ENCODE measurements around the gene DDR1.
"Not testable (repeated sequence)": the region's sequence is repeated elsewhere in the genome, so short reads cannot be mapped to it uniquely, and the experiment has no call there.

The DDR1 gene

DNA sequence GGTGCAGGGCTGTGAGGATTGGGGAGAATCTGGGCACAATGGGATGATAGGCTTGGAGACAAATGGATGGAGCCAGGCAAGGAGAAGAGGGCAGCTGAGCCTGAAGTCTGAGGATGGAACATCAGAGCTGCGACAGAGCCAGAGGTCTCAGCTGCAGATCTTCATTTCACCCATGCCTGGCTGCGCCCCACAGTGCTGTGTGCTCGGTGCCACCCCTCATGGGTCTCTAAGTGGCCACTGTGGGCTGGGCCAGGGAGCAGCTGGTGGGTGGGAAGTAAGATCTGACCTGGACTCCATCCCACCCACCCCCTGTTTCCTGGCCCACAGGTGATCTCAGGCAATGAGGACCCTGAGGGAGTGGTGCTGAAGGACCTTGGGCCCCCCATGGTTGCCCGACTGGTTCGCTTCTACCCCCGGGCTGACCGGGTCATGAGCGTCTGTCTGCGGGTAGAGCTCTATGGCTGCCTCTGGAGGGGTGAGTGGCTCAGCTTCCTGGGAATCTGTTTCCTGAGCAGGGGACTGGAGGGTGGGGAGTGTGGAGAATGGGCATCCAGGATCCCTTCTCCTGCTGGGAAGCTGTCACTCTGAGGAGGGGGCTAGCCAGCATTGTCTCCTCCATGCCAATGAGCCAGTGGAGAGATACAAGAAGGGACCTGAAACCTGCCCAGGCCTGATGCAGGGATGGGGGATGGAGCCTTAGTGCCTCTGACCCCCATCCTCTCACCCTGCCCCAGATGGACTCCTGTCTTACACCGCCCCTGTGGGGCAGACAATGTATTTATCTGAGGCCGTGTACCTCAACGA, 6.5 kb downstream of the DDR1 start:
- no peak for TF ChIP-seq ZNF274 (IDR thresholded peaks at IDR 0.05; ENCODE audit: low read depth, low read length)
- no peak overlapping the region for H3K4me3 ChIP-seq (ENCODE audit: low read length)

DNA sequence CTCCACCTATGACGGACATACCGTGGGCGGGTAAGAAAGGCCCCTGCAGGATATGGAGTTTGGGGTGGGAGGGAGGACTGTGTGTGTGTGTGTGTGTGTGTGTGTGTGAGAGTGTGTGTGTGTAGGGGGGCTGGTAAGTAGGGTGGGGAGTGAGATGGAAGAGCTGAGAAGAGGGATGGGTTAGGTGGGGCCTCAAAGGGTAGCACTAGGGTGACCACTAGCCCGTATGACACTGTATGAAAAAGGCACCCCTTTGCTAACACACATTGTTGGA, 7.1 kb downstream of the DDR1 start:
- no peak for TF ChIP-seq ZNF274 (IDR thresholded peaks at IDR 0.05; ENCODE audit: low read depth, low read length)
- H3K4me3 ChIP-seq (ENCODE audit: low read length) = no peak overlapping the region

DNA sequence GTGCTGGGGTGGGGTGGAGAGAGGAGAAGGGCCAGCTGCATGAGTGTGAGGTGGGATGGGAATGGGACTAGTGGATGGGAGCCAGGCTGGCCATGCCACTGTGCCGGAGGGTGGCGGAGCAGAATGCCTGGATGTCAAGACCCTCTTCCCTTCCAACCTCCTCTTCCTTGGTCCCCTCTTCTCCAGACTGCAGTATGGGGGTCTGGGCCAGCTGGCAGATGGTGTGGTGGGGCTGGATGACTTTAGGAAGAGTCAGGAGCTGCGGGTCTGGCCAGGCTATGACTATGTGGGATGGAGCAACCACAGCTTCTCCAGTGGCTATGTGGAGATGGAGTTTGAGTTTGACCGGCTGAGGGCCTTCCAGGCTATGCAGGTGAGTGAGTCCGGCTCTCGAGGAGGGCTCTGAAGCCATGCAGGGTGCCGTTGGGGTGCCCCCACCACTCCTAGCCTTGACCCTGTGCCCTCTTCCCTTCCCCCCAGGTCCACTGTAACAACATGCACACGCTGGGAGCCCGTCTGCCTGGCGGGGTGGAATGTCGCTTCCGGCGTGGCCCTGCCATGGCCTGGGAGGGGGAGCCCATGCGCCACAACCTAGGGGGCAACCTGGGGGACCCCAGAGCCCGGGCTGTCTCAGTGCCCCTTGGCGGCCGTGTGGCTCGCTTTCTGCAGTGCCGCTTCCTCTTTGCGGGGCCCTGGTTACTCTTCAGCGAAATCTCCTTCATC, 7.7 kb downstream of the DDR1 start:
- H3K4me3 ChIP-seq (ENCODE audit: low read length) = no peak overlapping the region
- no peak for TF ChIP-seq ZNF274 (IDR thresholded peaks at IDR 0.05; ENCODE audit: low read depth, low read length)

DNA sequence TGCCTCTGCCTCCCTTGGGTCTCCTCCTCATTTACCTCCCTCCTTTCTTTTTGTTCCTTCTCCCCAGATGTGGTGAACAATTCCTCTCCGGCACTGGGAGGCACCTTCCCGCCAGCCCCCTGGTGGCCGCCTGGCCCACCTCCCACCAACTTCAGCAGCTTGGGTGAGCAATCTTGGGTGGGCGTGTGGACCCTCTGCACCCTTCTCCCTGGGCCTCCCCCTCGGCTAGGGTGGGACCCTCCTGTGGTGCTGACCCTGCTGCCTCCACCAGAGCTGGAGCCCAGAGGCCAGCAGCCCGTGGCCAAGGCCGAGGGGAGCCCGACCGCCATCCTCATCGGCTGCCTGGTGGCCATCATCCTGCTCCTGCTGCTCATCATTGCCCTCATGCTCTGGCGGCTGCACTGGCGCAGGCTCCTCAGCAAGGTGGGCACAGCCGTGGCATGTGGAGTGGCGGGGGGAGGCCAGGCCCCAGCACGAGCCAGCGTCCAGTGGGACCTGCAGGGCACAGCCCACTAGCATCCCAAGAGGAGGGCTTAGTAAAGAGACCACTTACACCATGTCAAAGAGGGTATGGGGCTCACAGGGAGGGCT, 8.8 kb downstream of the DDR1 start:
- H3K4me3 ChIP-seq (ENCODE audit: low read length) = no peak overlapping the region
- no peak for TF ChIP-seq ZNF274 (IDR thresholded peaks at IDR 0.05; ENCODE audit: low read depth, low read length)

DNA sequence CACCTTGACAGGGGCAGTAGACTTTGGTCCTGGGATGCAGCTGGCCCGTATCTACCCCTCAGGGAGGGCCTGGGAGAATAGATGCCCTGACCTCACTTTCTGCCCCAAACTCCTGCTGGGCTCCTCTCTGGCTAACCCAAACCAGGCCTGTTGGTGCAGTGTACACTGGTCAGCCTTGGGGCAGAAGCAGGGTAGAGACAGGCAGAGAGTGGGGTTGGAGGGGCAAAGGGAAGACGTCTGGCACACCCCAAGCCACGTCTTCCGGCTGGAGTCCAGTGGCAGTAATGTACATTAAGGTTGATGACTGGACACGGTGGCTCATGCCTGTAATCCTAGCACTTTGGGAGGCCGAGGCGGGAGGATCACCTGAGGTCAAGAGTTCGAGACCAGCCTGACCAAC, 9.3 kb downstream of the DDR1 start:
- TF ChIP-seq ZNF274 (IDR thresholded peaks at IDR 0.05; ENCODE audit: low read depth, low read length) = no peak

DNA sequence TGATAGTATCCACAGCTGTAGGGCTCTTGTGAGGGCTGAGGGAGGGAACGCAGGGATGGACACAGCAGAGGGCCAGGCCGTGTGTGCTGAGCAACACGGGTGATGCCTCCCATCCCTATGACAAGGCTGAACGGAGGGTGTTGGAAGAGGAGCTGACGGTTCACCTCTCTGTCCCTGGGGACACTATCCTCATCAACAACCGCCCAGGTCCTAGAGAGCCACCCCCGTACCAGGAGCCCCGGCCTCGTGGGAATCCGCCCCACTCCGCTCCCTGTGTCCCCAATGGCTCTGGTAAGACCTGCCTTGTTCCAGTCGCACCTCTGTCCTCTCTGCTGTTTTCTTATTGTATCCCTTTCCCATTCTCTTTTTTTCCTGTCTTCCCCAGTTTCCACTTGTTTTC, 10.1 kb downstream of the DDR1 start:
- TF ChIP-seq ZNF274 (IDR thresholded peaks at IDR 0.05; ENCODE audit: low read depth, low read length) = no peak

More for the DNA sequence above, 9.3 kb downstream of the DDR1 start:
- no peak overlapping the region for H3K4me3 ChIP-seq (ENCODE audit: low read length)

DNA sequence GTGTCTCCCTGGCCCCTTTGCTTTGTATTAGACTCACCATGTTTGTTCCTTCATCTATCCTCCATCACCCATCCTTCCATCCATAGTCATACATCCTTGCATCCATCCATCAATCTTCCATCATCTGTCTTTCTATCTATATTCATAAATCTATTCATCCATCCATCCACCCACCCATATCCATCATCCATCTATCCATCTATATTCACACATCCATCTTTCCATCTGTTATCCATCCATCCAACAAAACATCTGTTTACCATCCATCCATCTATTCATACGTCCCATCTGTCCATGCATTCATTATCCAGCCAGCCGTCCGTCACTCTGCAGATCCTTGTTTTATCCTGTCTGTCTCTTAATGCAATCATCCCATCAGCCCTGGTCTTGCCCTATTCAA, 10.6 kb downstream of the DDR1 start:
- no peak for TF ChIP-seq ZNF274 (IDR thresholded peaks at IDR 0.05; ENCODE audit: low read depth, low read length)

More for the DNA sequence above, 10.1 kb downstream of the DDR1 start:
- no peak overlapping the region for H3K4me3 ChIP-seq (ENCODE audit: low read length)

DNA sequence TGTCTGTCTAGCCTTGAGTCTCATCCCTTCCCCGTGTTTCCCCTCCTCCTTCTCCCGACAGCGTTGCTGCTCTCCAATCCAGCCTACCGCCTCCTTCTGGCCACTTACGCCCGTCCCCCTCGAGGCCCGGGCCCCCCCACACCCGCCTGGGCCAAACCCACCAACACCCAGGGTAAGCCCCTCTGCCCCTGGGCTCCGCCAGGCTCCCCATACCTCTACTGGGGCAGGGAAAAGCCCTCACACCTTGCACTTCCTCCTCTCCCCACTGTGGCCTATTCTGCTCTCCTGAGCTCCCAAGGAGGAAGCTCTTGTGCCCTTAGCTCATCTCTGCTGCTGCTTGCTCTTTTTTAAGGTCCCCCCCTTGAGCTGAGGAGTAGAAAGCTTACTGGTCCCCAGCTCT, 11.0 kb downstream of the DDR1 start:
- no peak overlapping the region for H3K4me3 ChIP-seq (ENCODE audit: low read length)
- no peak for TF ChIP-seq ZNF274 (IDR thresholded peaks at IDR 0.05; ENCODE audit: low read depth, low read length)

More for the DNA sequence above, 10.6 kb downstream of the DDR1 start:
- no peak overlapping the region for H3K4me3 ChIP-seq (ENCODE audit: low read length)

DNA sequence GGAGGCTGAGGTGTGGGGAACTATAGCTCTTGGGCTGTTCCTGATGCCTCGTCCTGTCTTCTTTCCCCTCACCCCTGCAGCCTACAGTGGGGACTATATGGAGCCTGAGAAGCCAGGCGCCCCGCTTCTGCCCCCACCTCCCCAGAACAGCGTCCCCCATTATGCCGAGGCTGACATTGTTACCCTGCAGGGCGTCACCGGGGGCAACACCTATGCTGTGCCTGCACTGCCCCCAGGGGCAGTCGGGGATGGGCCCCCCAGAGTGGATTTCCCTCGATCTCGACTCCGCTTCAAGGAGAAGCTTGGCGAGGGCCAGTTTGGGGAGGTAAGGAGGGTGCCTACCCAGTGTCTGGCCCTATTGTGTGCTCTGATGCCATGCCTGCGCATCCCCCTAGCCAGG, 12.2 kb downstream of the DDR1 start:
- H3K4me3 ChIP-seq (ENCODE audit: low read length) = no peak overlapping the region
- no peak for TF ChIP-seq ZNF274 (IDR thresholded peaks at IDR 0.05; ENCODE audit: low read depth, low read length)

DNA sequence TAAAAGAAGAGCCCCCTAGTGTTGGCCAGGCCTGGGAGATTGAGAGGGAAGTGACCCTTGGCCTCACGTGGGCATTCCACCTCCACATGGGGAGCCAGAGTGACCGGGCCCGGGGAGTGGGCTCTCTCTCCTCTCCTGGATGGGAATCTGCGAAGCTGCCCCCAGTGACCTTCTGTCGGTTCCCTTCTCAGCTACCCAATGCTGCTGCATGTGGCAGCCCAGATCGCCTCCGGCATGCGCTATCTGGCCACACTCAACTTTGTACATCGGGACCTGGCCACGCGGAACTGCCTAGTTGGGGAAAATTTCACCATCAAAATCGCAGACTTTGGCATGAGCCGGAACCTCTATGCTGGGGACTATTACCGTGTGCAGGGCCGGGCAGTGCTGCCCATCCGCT, 13.6 kb downstream of the DDR1 start:
- no peak overlapping the region for H3K4me3 ChIP-seq (ENCODE audit: low read length)
- no peak for TF ChIP-seq ZNF274 (IDR thresholded peaks at IDR 0.05; ENCODE audit: low read depth, low read length)

DNA sequence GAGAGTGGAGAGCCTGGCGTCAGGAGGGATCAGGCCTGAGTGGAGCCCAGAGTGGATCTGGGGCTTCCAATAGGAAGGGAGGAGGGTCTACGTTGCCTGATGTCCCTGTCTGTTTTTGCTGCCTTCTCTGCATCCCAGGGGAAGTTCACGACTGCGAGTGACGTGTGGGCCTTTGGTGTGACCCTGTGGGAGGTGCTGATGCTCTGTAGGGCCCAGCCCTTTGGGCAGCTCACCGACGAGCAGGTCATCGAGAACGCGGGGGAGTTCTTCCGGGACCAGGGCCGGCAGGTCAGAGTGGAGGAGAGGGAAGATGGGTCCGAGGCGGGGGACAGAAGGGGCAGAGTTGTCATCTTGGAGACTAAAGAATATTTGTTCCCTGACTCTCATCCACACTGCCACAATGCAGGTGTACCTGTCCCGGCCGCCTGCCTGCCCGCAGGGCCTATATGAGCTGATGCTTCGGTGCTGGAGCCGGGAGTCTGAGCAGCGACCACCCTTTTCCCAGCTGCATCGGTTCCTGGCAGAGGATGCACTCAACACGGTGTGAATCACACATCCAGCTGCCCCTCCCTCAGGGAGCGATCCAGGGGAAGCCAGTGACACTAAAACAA, 14.5 kb downstream of the DDR1 start:
- no peak for TF ChIP-seq ZNF274 (IDR thresholded peaks at IDR 0.05; ENCODE audit: low read depth, low read length)

DNA sequence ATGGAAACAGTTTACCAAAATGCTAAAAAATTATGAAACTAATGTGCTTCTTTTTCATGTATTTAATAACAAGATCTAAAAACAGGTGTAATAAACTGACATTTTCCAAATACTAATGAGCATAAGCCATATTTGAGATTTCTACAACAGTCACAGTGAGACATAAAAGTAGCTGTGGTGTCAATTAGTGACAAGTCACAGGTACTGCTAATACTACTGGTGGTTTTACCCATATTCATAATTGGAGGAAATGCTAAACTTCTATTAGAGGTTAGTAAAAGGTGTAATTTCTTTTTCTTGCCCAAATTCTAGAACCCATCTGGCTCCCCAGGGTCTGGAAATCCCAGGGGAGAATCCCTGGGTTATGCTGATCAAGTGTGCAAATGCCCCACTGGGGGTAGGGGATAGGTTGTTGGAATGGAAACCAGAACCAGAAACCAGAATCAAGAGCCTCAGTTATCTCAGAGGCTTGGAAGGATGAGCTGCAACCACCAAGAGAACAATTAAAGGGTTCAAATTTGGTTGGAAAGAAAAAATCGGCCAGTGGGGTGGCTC, 16.6 kb downstream of the DDR1 start:
- TF ChIP-seq ZNF274 (IDR thresholded peaks at IDR 0.05; ENCODE audit: low read depth, low read length) = no peak
- no peak overlapping the region for H3K4me3 ChIP-seq (ENCODE audit: low read length)

More for the DNA sequence above, 14.5 kb downstream of the DDR1 start:
- H3K4me3 ChIP-seq (ENCODE audit: low read length) = no peak overlapping the region

DNA sequence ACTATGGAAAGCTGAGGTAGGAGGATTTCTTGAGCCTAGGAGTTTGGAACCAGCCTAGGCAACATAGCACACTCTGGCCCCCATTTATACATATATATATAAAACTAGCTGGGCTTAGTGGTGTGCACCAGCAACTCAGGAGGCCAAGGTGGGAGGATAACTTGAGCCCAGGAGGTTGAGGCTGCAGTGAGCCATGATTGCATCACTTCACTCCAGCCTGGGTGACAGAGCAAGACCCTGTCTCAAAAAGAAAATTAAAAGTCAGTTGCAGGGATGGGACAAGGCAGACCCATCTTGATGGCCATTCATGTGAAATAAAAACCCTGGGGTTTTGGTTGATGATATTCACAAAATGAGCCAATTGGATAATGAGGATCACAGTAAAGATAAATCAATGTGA, 17.1 kb downstream of the DDR1 start:
- TF ChIP-seq ZNF274 (IDR thresholded peaks at IDR 0.05; ENCODE audit: low read depth, low read length) = no peak
- no peak overlapping the region for H3K4me3 ChIP-seq (ENCODE audit: low read length)

DNA sequence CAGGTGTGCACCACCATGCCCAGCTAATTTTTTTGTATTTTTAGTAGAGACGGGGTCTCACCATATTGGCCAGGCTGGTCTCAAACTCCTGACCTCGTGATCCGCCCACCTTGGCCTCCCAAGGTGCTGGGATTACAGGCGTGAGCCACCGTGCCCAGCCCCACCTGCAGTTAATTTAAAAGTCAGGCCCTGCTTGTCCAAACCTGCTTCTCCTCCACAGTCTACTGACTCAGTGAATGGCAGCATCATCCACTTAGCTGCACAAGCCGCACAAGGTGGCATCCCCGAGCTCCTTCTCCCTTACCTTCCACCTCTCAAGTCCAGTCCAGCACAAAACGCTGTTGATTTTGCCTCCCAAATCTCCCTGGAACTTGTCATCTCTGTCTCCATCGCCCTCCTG, 17.9 kb downstream of the DDR1 start:
- not testable (repeated sequence) for H3K4me3 ChIP-seq (ENCODE audit: low read length)
